ENCODE results near the gene SDS. TPM values are rescaled to one million over a fixed set of nuclear protein-coding genes. Genes with fewer than 3 reads are reported as not detected.

The SDS gene
- polyA plus RNA-seq (2011; rRNA removed) (not detected in 2 replicates), polyA minus RNA-seq (2011; rRNA and poly(A)+ RNA removed) (not detected in 2 replicates)

GRCh38 chr12:113403435-113404415 lies at the start of gene SDS:
Gene SDS (minus strand): TSS chr12:113403887. CDS start chr12:113399708, 4,179 bp downstream.
- TF ChIP-seq CTCF (IDR thresholded peaks at IDR 0.05; ENCODE audit: low read depth, low read length), result no peak
- Histone ChIP-seq H3K27ac (ENCODE audit: low read depth, low read length) (no peak within 1 kb of the TSS), H3K4me3 (ENCODE audit: low read depth, low read length) (no peak within 1 kb of the TSS), H3K27me3 (ENCODE audit: control insufficient read depth, insufficient read depth, low read length) (peaks cover 2% of the 10 kb centered on the region), H3K9me3 (ENCODE audit: control insufficient read depth, insufficient read depth, low read length) (no peaks in the 10 kb centered on the region)
- ChIA-PET CTCF (interaction anchor here (0.5 to 1.5 kb wide), 2 partner anchors 22 to 28 kb away, joined by 3 read pairs; no protein-coding TSS in a partner anchor), POLR2A (no interaction called here)
- peak; percentile 16 for DNase-seq (ENCODE audit: low read depth, low spot score)

- DNase-seq (ENCODE audit: low read depth, low spot score), result no peak
- CTCF ChIA-PET, result interaction anchor here (2.0 to 2.8 kb wide), 2 partner anchors 8 to 28 kb away, joined by 8 to 10 read pairs; no protein-coding TSS in a partner anchor
- no peak for TF ChIP-seq CTCF (IDR thresholded peaks at IDR 0.05; ENCODE audit: low read depth, low read length)
- no peak overlapping the region for H3K27ac ChIP-seq (ENCODE audit: low read depth, low read length)
- POLR2A ChIA-PET, result interaction anchor here (0.7 kb wide), 1 partner anchor 27 kb away, joined by 3 read pairs; no protein-coding TSS in a partner anchor
- H3K4me3 ChIP-seq (ENCODE audit: low read depth, low read length), result no peak overlapping the region
- H3K9me3 ChIP-seq (ENCODE audit: control insufficient read depth, insufficient read depth, low read length), result no peaks in the 10 kb centered on the region
- H3K27me3 ChIP-seq (ENCODE audit: control insufficient read depth, insufficient read depth, low read length), result peaks cover under 1% of the 10 kb centered on the region
These were observed 49.6 kb upstream of the SDS start for GRCh38 chr12:113453330-113453729.

GRCh38 chr12:113452458-113452857 lies 48.8 kb upstream of the SDS start:
- DNase-seq (ENCODE audit: low read depth, low spot score), result no peak
- Histone ChIP-seq H3K4me3 (ENCODE audit: low read depth, low read length) (no peak overlapping the region), H3K27me3 (ENCODE audit: control insufficient read depth, insufficient read depth, low read length) (no peaks in the 10 kb centered on the region), H3K9me3 (ENCODE audit: control insufficient read depth, insufficient read depth, low read length) (no peaks in the 10 kb centered on the region), H3K27ac (ENCODE audit: low read depth, low read length) (no peak overlapping the region)
- ChIA-PET CTCF (interaction anchor here (2.0 to 2.8 kb wide), 2 partner anchors 9 to 27 kb away, joined by 8 to 10 read pairs; no protein-coding TSS in a partner anchor), POLR2A (no interaction called here)
- TF ChIP-seq CTCF (IDR thresholded peaks at IDR 0.05; ENCODE audit: low read depth, low read length), result no peak

- no peaks in the 10 kb centered on the region for H3K27me3 ChIP-seq (ENCODE audit: control insufficient read depth, insufficient read depth, low read length)
- H3K9me3 ChIP-seq (ENCODE audit: control insufficient read depth, insufficient read depth, low read length), result no peaks in the 10 kb centered on the region
- H3K4me3 ChIP-seq (ENCODE audit: low read depth, low read length), result no peak overlapping the region
- ChIA-PET CTCF (interaction anchor here (0.6 kb wide), 2 partner anchors 24 to 257 kb away, joined by 3 read pairs; no protein-coding TSS in a partner anchor), POLR2A (no interaction called here)
- DNase-seq (ENCODE audit: low read depth, low spot score), result no peak
- H3K27ac ChIP-seq (ENCODE audit: low read depth, low read length), result no peak overlapping the region
- no peak for TF ChIP-seq CTCF (IDR thresholded peaks at IDR 0.05; ENCODE audit: low read depth, low read length)
These were observed 46.2 kb upstream of the SDS start for GRCh38 chr12:113449839-113450238.

- Histone ChIP-seq H3K9me3 (ENCODE audit: control insufficient read depth, insufficient read depth, low read length) (no peaks in the 10 kb centered on the region), H3K4me3 (ENCODE audit: low read depth, low read length) (no peak overlapping the region), H3K27me3 (ENCODE audit: control insufficient read depth, insufficient read depth, low read length) (peaks cover under 1% of the 10 kb centered on the region), H3K27ac (ENCODE audit: low read depth, low read length) (no peak overlapping the region)
- ChIA-PET POLR2A (no interaction called here), CTCF (interaction anchor here (0.6 kb wide), 1 partner anchor 24 kb away, joined by 3 read pairs; no protein-coding TSS in a partner anchor)
- no peak for DNase-seq (ENCODE audit: low read depth, low spot score)
- TF ChIP-seq CTCF (IDR thresholded peaks at IDR 0.05; ENCODE audit: low read depth, low read length), result no peak
These were observed 45.6 kb upstream of the SDS start for GRCh38 chr12:113449299-113449698.

Measured in AG04450 (cell line).